ENCODE data around the gene TBX22. TPM values are rescaled to one million over a fixed set of nuclear protein-coding genes. Genes with fewer than 3 reads are reported as not detected.
"Not testable (repeated sequence)": the region's sequence is repeated elsewhere in the genome, so short reads cannot be mapped to it uniquely, and the experiment has no call there.

The TBX22 gene
- total RNA-seq, 4 donors from 2014 or later, result not detected

- no peak overlapping the region for H3K4me3 ChIP-seq (ENCODE audit: low read depth, poor library complexity, severe bottlenecking)
- no peak for TF ChIP-seq CTCF (IDR thresholded peaks at IDR 0.05)
- no peak for TF ChIP-seq POLR2A (IDR thresholded peaks at IDR 0.05)
- DNase-seq (ENCODE audit: low spot score in 2 of 2), result no peak
- 10 to 36% methylated on average over 26 to 35 of the region's 35 CpGs for WGBS, 2 donors
- intact Hi-C loops (cut with DNase I; ENCODE audit: low total_unique reads), result no loop called here
These were observed 7.9 kb downstream of the TBX22 start for GRCh38 chrX:80022363-80023031.

GRCh38 chrX:80026116-80026515, 11.6 kb downstream of the TBX22 start:
- no peak for TF ChIP-seq POLR2A (IDR thresholded peaks at IDR 0.05)
- TF ChIP-seq CTCF (IDR thresholded peaks at IDR 0.05), result no peak
- 66 to 89% methylated on average over 3 of the region's 3 CpGs for WGBS, 2 donors
- no peak for DNase-seq (ENCODE audit: low spot score in 2 of 2)
- intact Hi-C loops (cut with DNase I; ENCODE audit: low total_unique reads), result no loop called here
- no peak overlapping the region for H3K4me3 ChIP-seq (ENCODE audit: low read depth, poor library complexity, severe bottlenecking)

- DNase-seq (ENCODE audit: low spot score in 2 of 2), result peak in 1 of 2 donors; percentile 60
- WGBS, 2 donors, result 84 to 92% methylated on average over 5 to 6 of the region's 6 CpGs
- H3K4me3 ChIP-seq (ENCODE audit: low read depth, poor library complexity, severe bottlenecking); intact Hi-C loops (cut with DNase I; ENCODE audit: low total_unique reads): not testable (repeated sequence)
These were observed 51.6 kb downstream of the TBX22 start for GRCh38 chrX:80066156-80066555.

DNA sequence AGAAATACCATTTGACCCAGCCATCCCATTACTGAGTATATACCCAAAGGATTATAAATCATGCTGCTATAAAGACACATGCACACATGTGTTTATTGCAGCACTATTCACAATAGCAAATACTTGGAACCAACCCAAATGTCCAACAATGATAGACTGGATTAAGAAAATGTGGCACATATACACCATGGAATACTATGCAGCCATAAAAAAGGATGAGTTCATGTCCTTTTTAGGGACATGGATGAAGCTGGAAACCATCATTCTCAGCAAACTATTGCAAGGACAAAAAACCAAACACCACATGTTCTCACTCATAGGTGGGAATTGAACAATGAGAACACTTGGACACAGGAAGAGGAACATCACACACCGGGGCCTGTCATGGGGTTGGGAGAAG, 61.1 kb downstream of the TBX22 start:
- DNase-seq (ENCODE audit: low spot score in 2 of 2); intact Hi-C loops (cut with DNase I; ENCODE audit: low total_unique reads); H3K4me3 ChIP-seq (ENCODE audit: low read depth, poor library complexity, severe bottlenecking): not testable (repeated sequence)
- 100% methylated on average over 1 of the region's 1 CpG for WGBS, 2 donors
